Glomerular visceral epithelial cell (primary cell): ENCODE results near the gene NCAM1.
"Not testable (repeated sequence)": the region's sequence is repeated elsewhere in the genome, so short reads cannot be mapped to it uniquely, and the experiment has no call there.

Experiments used
- DNase-seq: peaks from one replicate; pipeline ENCODE4 v3.0.0-alpha.2; 2016; ENCODE audit errors: extremely low spot score

Gene NCAM1

GRCh38 chr11:113276466-113276865 lies 315.2 kb downstream of the NCAM1 start:
- no peak for DNase-seq

GRCh38 chr11:113277907-113278306 lies 316.7 kb downstream of the NCAM1 start:
- no peak for DNase-seq

- no peak for DNase-seq
Observed at GRCh38 chr11:113278481-113278880, 317.3 kb downstream of the NCAM1 start.

- no peak for DNase-seq
Observed at GRCh38 chr11:113278925-113279324, 317.7 kb downstream of the NCAM1 start.

GRCh38 chr11:113279591-113279990 lies 318.4 kb downstream of the NCAM1 start:
- no peak for DNase-seq

GRCh38 chr11:113281052-113281725 lies 320.0 kb downstream of the NCAM1 start:
- no peak for DNase-seq

GRCh38 chr11:113282898-113283437 lies 321.7 kb downstream of the NCAM1 start:
- no peak for DNase-seq

- no peak for DNase-seq
Observed at GRCh38 chr11:113283881-113284280, 322.7 kb downstream of the NCAM1 start.

GRCh38 chr11:113286009-113286408 lies 324.8 kb downstream of the NCAM1 start:
- DNase-seq, result no peak

- DNase-seq, result peak; percentile 29
Observed at GRCh38 chr11:113286509-113287497, 325.6 kb downstream of the NCAM1 start.

GRCh38 chr11:113287801-113288200 lies 326.6 kb downstream of the NCAM1 start:
- DNase-seq, result no peak

- no peak for DNase-seq
Observed at GRCh38 chr11:113288286-113288863, 327.2 kb downstream of the NCAM1 start.

GRCh38 chr11:113289431-113290187 lies 328.4 kb downstream of the NCAM1 start:
- DNase-seq, result peak; percentile 58

- DNase-seq, result no peak
Observed at GRCh38 chr11:113293936-113294335, 332.7 kb downstream of the NCAM1 start.

- no peak for DNase-seq
Observed at GRCh38 chr11:113295993-113296392, 334.8 kb downstream of the NCAM1 start.

- DNase-seq, result no peak
Observed at GRCh38 chr11:113296447-113297205, 335.4 kb downstream of the NCAM1 start.

GRCh38 chr11:113298496-113298895 lies 337.3 kb downstream of the NCAM1 start:
- DNase-seq, result not testable (repeated sequence)

- no peak for DNase-seq
Observed at GRCh38 chr11:113304916-113305315, 343.7 kb downstream of the NCAM1 start.

- peak; percentile 70 for DNase-seq
Observed at GRCh38 chr11:113305440-113306336, 344.5 kb downstream of the NCAM1 start.

- DNase-seq, result no peak
Observed at GRCh38 chr11:113308601-113309000, 347.4 kb downstream of the NCAM1 start.
